Fibroblast of lung (primary cell): ENCODE data around the gene SLC35E4.

Experiments used
- EZH2 ChIP-seq: IDR thresholded peaks from 2 replicates; pipeline ENCODE4 v1.5.1; 2012; ENCODE audit warnings: low read length, control low read depth, mild to moderate bottlenecking; ENCODE audit errors: missing control alignments
- TF ChIP-seq, protein P1 (sequence below), 2 donors: IDR thresholded peaks in 1 of 2; conservative IDR thresholded peaks in 1 of 2; 1 replicate in 1 of 2; 2 replicates in 1 of 2; pipeline ENCODE4 v1.5.1; 2011 to 2012; ENCODE audit warnings: low read length in 2 of 2, control low read depth in 1 of 2, inconsistent platforms in 1 of 2, low read depth in 1 of 2, mild to moderate bottlenecking in 1 of 2

DNA sequence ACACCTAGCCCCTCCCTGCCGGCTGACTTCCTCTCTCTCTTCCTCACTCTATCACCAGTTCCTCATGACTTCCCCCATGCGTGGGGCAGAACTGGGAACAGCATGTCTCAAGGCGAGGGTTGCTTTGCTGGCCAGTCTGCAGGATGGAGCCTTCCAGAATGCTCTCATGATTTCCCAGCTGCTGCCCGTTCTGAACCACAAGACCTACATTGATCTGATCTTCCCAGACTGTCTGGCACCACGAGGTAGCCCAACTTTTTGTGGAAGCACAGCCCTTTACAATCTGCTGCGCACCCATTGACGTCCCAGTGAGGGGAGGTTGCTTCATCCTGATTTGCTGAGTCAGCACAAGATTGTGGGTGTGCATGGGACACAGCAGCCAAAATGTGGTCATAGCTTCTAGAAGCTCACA is 20.0 kb upstream of the SLC35E4 start:
- TF ChIP-seq, protein P1, sequence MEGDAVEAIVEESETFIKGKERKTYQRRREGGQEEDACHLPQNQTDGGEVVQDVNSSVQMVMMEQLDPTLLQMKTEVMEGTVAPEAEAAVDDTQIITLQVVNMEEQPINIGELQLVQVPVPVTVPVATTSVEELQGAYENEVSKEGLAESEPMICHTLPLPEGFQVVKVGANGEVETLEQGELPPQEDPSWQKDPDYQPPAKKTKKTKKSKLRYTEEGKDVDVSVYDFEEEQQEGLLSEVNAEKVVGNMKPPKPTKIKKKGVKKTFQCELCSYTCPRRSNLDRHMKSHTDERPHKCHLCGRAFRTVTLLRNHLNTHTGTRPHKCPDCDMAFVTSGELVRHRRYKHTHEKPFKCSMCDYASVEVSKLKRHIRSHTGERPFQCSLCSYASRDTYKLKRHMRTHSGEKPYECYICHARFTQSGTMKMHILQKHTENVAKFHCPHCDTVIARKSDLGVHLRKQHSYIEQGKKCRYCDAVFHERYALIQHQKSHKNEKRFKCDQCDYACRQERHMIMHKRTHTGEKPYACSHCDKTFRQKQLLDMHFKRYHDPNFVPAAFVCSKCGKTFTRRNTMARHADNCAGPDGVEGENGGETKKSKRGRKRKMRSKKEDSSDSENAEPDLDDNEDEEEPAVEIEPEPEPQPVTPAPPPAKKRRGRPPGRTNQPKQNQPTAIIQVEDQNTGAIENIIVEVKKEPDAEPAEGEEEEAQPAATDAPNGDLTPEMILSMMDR (conservative IDR thresholded peaks at IDR 0.05 in 1 of 2, IDR thresholded peaks at IDR 0.05 in 1 of 2; ENCODE audit: low read depth in 1 of 2, low read length in 2 of 2) = no peak
- no peak for TF ChIP-seq EZH2
